ENCODE measurements around the gene DICER1. TPM values are rescaled to one million over a fixed set of nuclear protein-coding genes. Genes with fewer than 3 reads are reported as not detected.

Gene DICER1
- total and polyA plus RNA-seq, 2 donors (not counting 1 experiment from before 2014, with no cell fraction given): 15.4 to 90.4 TPM

- H2AFZ ChIP-seq (ENCODE audit: insufficient read depth, low read depth, low read length, poor library complexity, severe bottlenecking): no peak overlapping the region
- DNase-seq: no peak
- Mint-ChIP-seq H3K27ac (no peak overlapping the region), H3K4me3 (no peak overlapping the region), H3K4me1 (no peaks in the 10 kb centered on the region), H3K9me3 (ENCODE audit: insufficient read depth) (no peaks in the 10 kb centered on the region), H3K27me3 (peaks cover 6% of the 10 kb centered on the region)
- WGBS (ENCODE audit: insufficient coverage): 95% methylated on average over 5 of the region's 5 CpGs
- CTCF ChIA-PET: no interaction called here
- intact Hi-C loops (cut with micrococcal nuclease): no loop called here
- H3K27me3 ChIP-seq (replicated peaks in 1 of 4; ENCODE audit: control extremely low read depth in 1 of 4, control insufficient read depth in 3 of 4, insufficient read depth in 4 of 4, low read length in 3 of 4): no peaks in the 10 kb centered on the region
- no peaks in the 10 kb centered on the region for H4K20me1 ChIP-seq (ENCODE audit: control insufficient read depth, insufficient read depth, low read length, poor library complexity, severe bottlenecking)
- TF ChIP-seq EZH2 (IDR thresholded peaks at IDR 0.05; ENCODE audit: borderline replicate concordance, insufficient read depth, low read depth, low read length, poor library complexity, severe bottlenecking) (no peak), CTCF (IDR thresholded peaks at IDR 0.05) (no peak)
- H3K9me3 ChIP-seq (ENCODE audit: control extremely low read depth in 1 of 3, control insufficient read depth in 2 of 3, insufficient read depth in 1 of 3, low read length in 2 of 3): no peaks in the 10 kb centered on the region
- H3K9ac ChIP-seq (ENCODE audit: low read length): no peak overlapping the region
- H3K4me1 ChIP-seq (ENCODE audit: control insufficient read depth in 2 of 2, insufficient read depth in 2 of 2, low read length in 2 of 2): no peaks in the 10 kb centered on the region
- H3K27ac ChIP-seq (ENCODE audit: low read length in 2 of 2): no peak overlapping the region
- ATAC-seq (ENCODE audit: low read depth): no peak
- POLR2A ChIA-PET: no interaction called here
- no peak overlapping the region for H3K4me2 ChIP-seq (replicated peaks; ENCODE audit: low read depth, low read length, poor library complexity, severe bottlenecking)
- H3K36me3 ChIP-seq (replicated peaks in 1 of 2; ENCODE audit: control extremely low read depth in 1 of 2, control insufficient read depth in 1 of 2, extremely low read depth in 1 of 2, insufficient read depth in 2 of 2, low read length in 1 of 2): no peaks in the 10 kb centered on the region
- H3K4me3 ChIP-seq (ENCODE audit: control extremely low read depth in 1 of 5, extremely low read depth in 1 of 5, insufficient read depth in 1 of 5, low read depth in 2 of 5, low read length in 4 of 5): no peak overlapping the region
- H3K79me2 ChIP-seq (ENCODE audit: control insufficient read depth, insufficient read depth, low read length): no peaks in the 10 kb centered on the region
These were observed 95.1 kb downstream of the DICER1 start for GRCh38 chr14:95062220-95062619.

GRCh38 chr14:95061317-95062093, 95.8 kb downstream of the DICER1 start:
- no peaks in the 10 kb centered on the region for H3K9me3 Mint-ChIP-seq (ENCODE audit: insufficient read depth)
- intact Hi-C loops (cut with micrococcal nuclease): no loop called here
- POLR2A ChIA-PET: no interaction called here
- no peak for DNase-seq
- H3K27ac Mint-ChIP-seq: no peak overlapping the region
- no peaks in the 10 kb centered on the region for H4K20me1 ChIP-seq (ENCODE audit: control insufficient read depth, insufficient read depth, low read length, poor library complexity, severe bottlenecking)
- H3K79me2 ChIP-seq (ENCODE audit: control insufficient read depth, insufficient read depth, low read length): no peaks in the 10 kb centered on the region
- H3K36me3 ChIP-seq (replicated peaks in 1 of 2; ENCODE audit: control extremely low read depth in 1 of 2, control insufficient read depth in 1 of 2, extremely low read depth in 1 of 2, insufficient read depth in 2 of 2, low read length in 1 of 2): no peaks in the 10 kb centered on the region
- H2AFZ ChIP-seq (ENCODE audit: insufficient read depth, low read depth, low read length, poor library complexity, severe bottlenecking): no peak overlapping the region
- ATAC-seq (ENCODE audit: low read depth): no peak
- whole genome bisulfite sequencing (ENCODE audit: insufficient coverage): 83% methylated on average over 5 of the region's 14 CpGs
- H3K9ac ChIP-seq (ENCODE audit: low read length): no peak overlapping the region
- peaks cover 6% of the 10 kb centered on the region for H3K27me3 Mint-ChIP-seq
- H3K4me2 ChIP-seq (replicated peaks; ENCODE audit: low read depth, low read length, poor library complexity, severe bottlenecking): no peak overlapping the region
- H3K4me3 ChIP-seq (ENCODE audit: control extremely low read depth in 1 of 5, extremely low read depth in 1 of 5, insufficient read depth in 1 of 5, low read depth in 2 of 5, low read length in 4 of 5): no peak overlapping the region
- H3K27me3 ChIP-seq (replicated peaks in 1 of 4; ENCODE audit: control extremely low read depth in 1 of 4, control insufficient read depth in 3 of 4, insufficient read depth in 4 of 4, low read length in 3 of 4): no peaks in the 10 kb centered on the region
- no peak overlapping the region for H3K4me3 Mint-ChIP-seq
- TF ChIP-seq CTCF (IDR thresholded peaks at IDR 0.05): no peak
- TF ChIP-seq EZH2 (IDR thresholded peaks at IDR 0.05; ENCODE audit: borderline replicate concordance, insufficient read depth, low read depth, low read length, poor library complexity, severe bottlenecking): no peak
- H3K4me1 Mint-ChIP-seq: no peaks in the 10 kb centered on the region
- CTCF ChIA-PET: no interaction called here
- no peaks in the 10 kb centered on the region for H3K9me3 ChIP-seq (ENCODE audit: control extremely low read depth in 1 of 3, control insufficient read depth in 2 of 3, insufficient read depth in 1 of 3, low read length in 2 of 3)
- no peak overlapping the region for H3K27ac ChIP-seq (ENCODE audit: low read length in 2 of 2)
- H3K4me1 ChIP-seq (ENCODE audit: control insufficient read depth in 2 of 2, insufficient read depth in 2 of 2, low read length in 2 of 2): no peaks in the 10 kb centered on the region

Data from B cell (primary cell).